ENCODE data around the gene KDM1A. TPM values are rescaled to one million over a fixed set of nuclear protein-coding genes. Genes with fewer than 3 reads are reported as not detected.

Gene KDM1A
- total RNA-seq, 4 donors from 2014 or later, result 45.5 to 49.2 (median 47.5) TPM

DNA sequence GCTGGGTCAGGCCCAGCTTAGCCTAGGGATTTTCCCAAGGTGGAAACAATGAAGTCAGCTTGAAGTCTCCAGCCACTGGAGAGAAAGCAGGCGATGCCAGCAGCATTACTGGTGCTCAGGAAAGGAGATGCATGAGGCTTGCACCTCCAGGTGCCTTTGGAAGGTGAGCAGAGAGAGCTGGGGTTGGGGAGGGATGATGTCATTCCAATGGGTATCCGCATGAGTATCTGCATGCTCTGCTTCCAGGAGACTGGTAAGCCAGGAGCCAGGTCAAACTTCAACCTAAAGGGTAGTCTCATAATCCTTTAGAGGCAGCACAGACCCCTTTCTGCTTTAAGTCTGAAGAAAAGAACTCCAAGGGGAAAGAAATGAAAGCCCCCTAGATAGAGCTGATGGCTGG is 68.8 kb downstream of the KDM1A start:
- H3K4me1 ChIP-seq, result no peaks in the 10 kb centered on the region
- H3K36me3 ChIP-seq, result peaks cover 87% of the 10 kb centered on the region
- no peak for DNase-seq (ENCODE audit: low spot score in 2 of 2)
- TF ChIP-seq POLR2A (IDR thresholded peaks at IDR 0.05) (no peak), EP300 (IDR thresholded peaks at IDR 0.05) (no peak), POLR2AphosphoS5 (IDR thresholded peaks at IDR 0.05) (no peak)
- TF ChIP-seq, protein P1, sequence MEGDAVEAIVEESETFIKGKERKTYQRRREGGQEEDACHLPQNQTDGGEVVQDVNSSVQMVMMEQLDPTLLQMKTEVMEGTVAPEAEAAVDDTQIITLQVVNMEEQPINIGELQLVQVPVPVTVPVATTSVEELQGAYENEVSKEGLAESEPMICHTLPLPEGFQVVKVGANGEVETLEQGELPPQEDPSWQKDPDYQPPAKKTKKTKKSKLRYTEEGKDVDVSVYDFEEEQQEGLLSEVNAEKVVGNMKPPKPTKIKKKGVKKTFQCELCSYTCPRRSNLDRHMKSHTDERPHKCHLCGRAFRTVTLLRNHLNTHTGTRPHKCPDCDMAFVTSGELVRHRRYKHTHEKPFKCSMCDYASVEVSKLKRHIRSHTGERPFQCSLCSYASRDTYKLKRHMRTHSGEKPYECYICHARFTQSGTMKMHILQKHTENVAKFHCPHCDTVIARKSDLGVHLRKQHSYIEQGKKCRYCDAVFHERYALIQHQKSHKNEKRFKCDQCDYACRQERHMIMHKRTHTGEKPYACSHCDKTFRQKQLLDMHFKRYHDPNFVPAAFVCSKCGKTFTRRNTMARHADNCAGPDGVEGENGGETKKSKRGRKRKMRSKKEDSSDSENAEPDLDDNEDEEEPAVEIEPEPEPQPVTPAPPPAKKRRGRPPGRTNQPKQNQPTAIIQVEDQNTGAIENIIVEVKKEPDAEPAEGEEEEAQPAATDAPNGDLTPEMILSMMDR (IDR thresholded peaks at IDR 0.05), result no peak
- no peak overlapping the region for H3K27ac ChIP-seq
- 90% methylated on average over 2 of the region's 2 CpGs for WGBS
- no peak overlapping the region for H3K4me3 ChIP-seq
- no peaks in the 10 kb centered on the region for H3K9me3 ChIP-seq
- H3K27me3 ChIP-seq, result no peaks in the 10 kb centered on the region

DNA sequence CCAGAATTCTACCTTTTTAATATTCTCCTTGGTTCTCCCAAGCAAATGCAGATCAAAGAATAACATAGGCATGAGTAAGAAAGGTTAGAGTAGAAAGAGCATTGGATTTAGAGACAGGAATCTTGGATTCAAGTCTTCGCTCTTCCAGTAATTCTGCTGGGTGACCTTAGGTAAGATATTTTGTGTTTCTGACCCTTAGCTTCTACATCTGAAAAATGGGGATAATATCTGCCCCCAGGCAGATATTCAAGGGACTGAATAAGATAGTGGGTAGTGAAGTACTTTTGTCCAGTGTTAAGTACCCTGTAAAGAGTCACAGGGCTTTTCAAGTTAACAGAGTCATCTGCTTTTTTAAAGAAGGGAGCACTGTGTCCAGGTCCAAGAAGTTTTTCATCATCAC is 70.8 kb downstream of the KDM1A start:
- no peak overlapping the region for H3K4me3 ChIP-seq
- peaks cover 84% of the 10 kb centered on the region for H3K36me3 ChIP-seq
- DNase-seq (ENCODE audit: low spot score in 2 of 2), result no peak
- H3K27ac ChIP-seq, result no peak overlapping the region
- 100% methylated on average over 1 of the region's 1 CpG for WGBS
- TF ChIP-seq POLR2AphosphoS5 (IDR thresholded peaks at IDR 0.05) (no peak), EP300 (IDR thresholded peaks at IDR 0.05) (no peak), POLR2A (IDR thresholded peaks at IDR 0.05) (no peak)
- TF ChIP-seq, protein P1 (IDR thresholded peaks at IDR 0.05), result no peak
- no peaks in the 10 kb centered on the region for H3K9me3 ChIP-seq
- no peaks in the 10 kb centered on the region for H3K4me1 ChIP-seq
- H3K27me3 ChIP-seq, result no peaks in the 10 kb centered on the region

DNA sequence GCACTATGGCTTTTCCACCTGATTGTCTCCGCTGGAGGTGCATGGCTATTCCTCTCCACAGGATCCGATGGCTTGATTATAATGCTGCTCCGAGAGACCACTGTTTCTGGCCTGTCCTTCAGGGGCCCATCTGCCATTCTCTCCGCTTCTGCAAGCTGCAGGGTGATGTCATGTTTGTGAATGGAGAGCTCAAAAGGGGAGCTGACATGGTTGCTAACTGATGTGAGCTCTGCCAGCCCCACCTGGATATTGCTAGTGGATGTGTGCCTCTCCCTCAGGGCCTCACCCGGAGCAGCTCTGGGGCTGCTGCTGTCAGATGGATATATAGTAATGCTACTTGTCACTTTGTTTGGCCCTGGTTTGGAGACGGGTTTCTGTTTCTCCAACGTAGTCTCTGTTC is 72.3 kb downstream of the KDM1A start:
- H3K36me3 ChIP-seq, result peaks cover 70% of the 10 kb centered on the region
- no peaks in the 10 kb centered on the region for H3K9me3 ChIP-seq
- no peaks in the 10 kb centered on the region for H3K4me1 ChIP-seq
- TF ChIP-seq EP300 (IDR thresholded peaks at IDR 0.05) (no peak), POLR2AphosphoS5 (IDR thresholded peaks at IDR 0.05) (no peak), POLR2A (IDR thresholded peaks at IDR 0.05) (no peak)
- TF ChIP-seq, protein P1 (IDR thresholded peaks at IDR 0.05), result no peak
- 91% methylated on average over 7 of the region's 7 CpGs for whole genome bisulfite sequencing
- H3K27ac ChIP-seq, result no peak overlapping the region
- no peak for DNase-seq (ENCODE audit: low spot score in 2 of 2)
- no peaks in the 10 kb centered on the region for H3K27me3 ChIP-seq
- H3K4me3 ChIP-seq, result no peak overlapping the region

DNA sequence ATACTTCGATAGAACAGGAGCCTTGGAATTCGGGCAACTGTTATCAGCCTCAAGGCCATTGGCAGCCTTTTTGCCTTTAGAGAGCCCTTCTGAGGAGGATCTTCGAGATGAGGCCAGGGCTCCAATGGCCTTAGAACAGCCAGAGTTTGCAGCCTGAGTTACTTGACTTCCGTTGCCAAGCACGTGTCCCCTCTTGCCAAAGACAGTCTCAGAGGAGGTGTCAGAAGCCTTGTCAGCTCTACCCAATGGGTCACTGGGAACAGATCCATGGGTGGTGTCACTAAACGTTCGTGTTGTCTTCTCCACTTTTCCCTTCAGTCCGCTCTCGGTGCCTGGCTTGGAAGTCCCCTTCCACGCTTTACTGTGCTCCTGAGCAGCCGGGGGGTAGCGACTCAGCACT is 73.2 kb downstream of the KDM1A start:
- H3K27me3 ChIP-seq, result no peaks in the 10 kb centered on the region
- H3K36me3 ChIP-seq, result peaks cover 65% of the 10 kb centered on the region
- DNase-seq (ENCODE audit: low spot score in 2 of 2), result no peak
- TF ChIP-seq POLR2A (IDR thresholded peaks at IDR 0.05) (no peak), EP300 (IDR thresholded peaks at IDR 0.05) (no peak), POLR2AphosphoS5 (IDR thresholded peaks at IDR 0.05) (no peak)
- TF ChIP-seq, protein P1 (IDR thresholded peaks at IDR 0.05), result no peak
- 76% methylated on average over 12 of the region's 12 CpGs for WGBS
- no peaks in the 10 kb centered on the region for H3K9me3 ChIP-seq
- H3K27ac ChIP-seq, result no peak overlapping the region
- no peak overlapping the region for H3K4me3 ChIP-seq
- no peaks in the 10 kb centered on the region for H3K4me1 ChIP-seq

DNA sequence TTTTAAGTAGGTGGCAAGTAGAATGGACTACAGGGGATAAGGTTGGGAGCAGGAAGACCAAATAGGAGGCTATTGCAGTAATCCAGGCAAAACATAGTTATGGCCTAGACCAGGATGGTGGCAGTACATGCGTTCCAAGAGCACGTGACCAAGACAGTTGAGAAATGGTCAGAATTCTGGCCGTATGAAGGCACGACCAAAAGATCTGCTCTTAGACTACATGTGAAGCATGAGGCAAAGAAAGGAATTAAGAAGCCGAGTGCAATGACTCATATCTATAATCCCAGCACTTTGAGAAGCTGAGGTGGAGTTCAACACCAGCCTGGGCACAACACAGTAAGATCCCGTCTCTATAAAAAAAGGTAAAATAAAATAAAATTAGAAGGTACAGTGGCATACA is 78.0 kb downstream of the KDM1A start:
- Histone ChIP-seq H3K27me3 (no peaks in the 10 kb centered on the region), H3K9me3 (no peaks in the 10 kb centered on the region), H3K27ac (no peak overlapping the region), H3K36me3 (peaks cover 26% of the 10 kb centered on the region), H3K4me1 (peaks cover 41% of the 10 kb centered on the region), H3K4me3 (no peak overlapping the region)
- TF ChIP-seq, protein P1 (IDR thresholded peaks at IDR 0.05), result no peak
- TF ChIP-seq POLR2AphosphoS5 (IDR thresholded peaks at IDR 0.05), result no peak
- TF ChIP-seq EP300 (IDR thresholded peaks at IDR 0.05), result no peak
- TF ChIP-seq POLR2A (IDR thresholded peaks at IDR 0.05), result no peak
- no peak for DNase-seq (ENCODE audit: low spot score in 2 of 2)
- WGBS, result 88% methylated on average over 6 of the region's 6 CpGs

All from suprapubic skin (tissue), 4 donors.